HG03097 (cell line): ENCODE data around the gene TMSB15A.
"Not testable (repeated sequence)": the region's sequence is repeated elsewhere in the genome, so short reads cannot be mapped to it uniquely, and the experiment has no call there.

ENCODE experiments used
- ATAC-seq: cut with Tn5 transposase; IDR thresholded peaks from one replicate; pipeline ENCODE4 v1.9.1; 2021; ENCODE audit not compliant: unreplicated experiment, low FRiP score

TMSB15A gene

GRCh38 chrX:102515975-102516941, at the start of gene TMSB15A:
Gene TMSB15A (minus strand): TSS chrX:102516739.
- ATAC-seq: peak; percentile 84

- no peak for ATAC-seq
Measured at GRCh38 chrX:102560423-102561068, 44.0 kb upstream of the TMSB15A start.

GRCh38 chrX:102558607-102559006, 42.1 kb upstream of the TMSB15A start:
- no peak for ATAC-seq

- no peak for ATAC-seq
Measured at GRCh38 chrX:102548231-102548630, 31.7 kb upstream of the TMSB15A start.

GRCh38 chrX:102546828-102547493, 30.4 kb upstream of the TMSB15A start:
- ATAC-seq: no peak

GRCh38 chrX:102546175-102546574, 29.6 kb upstream of the TMSB15A start:
- not testable (repeated sequence) for ATAC-seq

- ATAC-seq: no peak
Measured at GRCh38 chrX:102535958-102536357, 19.4 kb upstream of the TMSB15A start.

- no peak for ATAC-seq
Measured at GRCh38 chrX:102517326-102517725, 787 bp upstream of the TMSB15A start.

GRCh38 chrX:102514536-102514935, 2.0 kb downstream of the TMSB15A start:
- no peak for ATAC-seq

- ATAC-seq: no peak
Measured at GRCh38 chrX:102498732-102499131, 17.8 kb downstream of the TMSB15A start.

GRCh38 chrX:102491766-102492165, 24.8 kb downstream of the TMSB15A start:
- ATAC-seq: no peak

GRCh38 chrX:102478765-102479164, 37.8 kb downstream of the TMSB15A start:
- not testable (repeated sequence) for ATAC-seq

GRCh38 chrX:102471762-102472220, 44.7 kb downstream of the TMSB15A start, which contains the start of gene TCP11X2:
Gene TCP11X2 (minus strand): TSS chrX:102471812.
- ATAC-seq: not testable (repeated sequence)

GRCh38 chrX:102470215-102470614, 46.3 kb downstream of the TMSB15A start:
- ATAC-seq: not testable (repeated sequence)
